Esophagus squamous epithelium (tissue), 5 donors: ENCODE measurements around the gene NME3. TPM values are rescaled to one million over a fixed set of nuclear protein-coding genes. Genes with fewer than 3 reads are reported as not detected.

Source experiments
- DNase-seq: peaks from one replicate; lab custom pipeline; 2025; lab: John Stamatoyannopoulos, UW
- H3K27ac ChIP-seq, 4 donors: fragments of 200-600 bp; sonication (generic); one replicate each; pipeline ENCODE4 v1.5.1; 2016 to 2019; ENCODE audit warnings: mild to moderate bottlenecking in 1 of 4
- H3K27me3 ChIP-seq, 4 donors: fragments of 200-600 bp; sonication (generic); 1 replicate in 3 of 4; 2 replicates in 1 of 4; pipeline versions ENCODE4 v1.5.1 to v1.6.0; 2017 to 2021; ENCODE audit warnings: antibody characterized with exemption in 1 of 4
- H3K36me3 ChIP-seq, 3 donors: fragments of 200-600 bp; sonication (generic); one replicate each; pipeline ENCODE4 v1.5.1; 2016 to 2019
- H3K4me1 ChIP-seq, 3 donors: fragments of 200-600 bp; sonication (generic); one replicate each; pipeline ENCODE4 v1.5.1; 2017 to 2019
- H3K4me3 ChIP-seq, 4 donors: fragments of 200-600 bp; sonication (generic); 1 replicate in 3 of 4; 2 replicates in 1 of 4; pipeline ENCODE4 v1.5.1; 2016 to 2019; ENCODE audit warnings: mild to moderate bottlenecking in 2 of 4, moderate library complexity in 1 of 4
- H3K9me3 ChIP-seq, 3 donors: fragments of 200-600 bp; sonication (generic); one replicate each; pipeline ENCODE4 v1.5.1; 2016 to 2019
- POLR2A ChIP-seq, 4 donors: fragments of 450-650 bp; IDR thresholded peaks; one replicate each; pipeline ENCODE4 v1.6.1; 2017; ENCODE audit warnings: antibody characterized with exemption in 4 of 4, mild to moderate bottlenecking in 4 of 4, moderate library complexity in 3 of 4
- WGBS, 2 donors: methylation state at CpG; one replicate each; pipeline ENCODE4 v1.1.5; 2018; 5-methylcytosine and 5-hydroxymethylcytosine counted together
- intact Hi-C: fragments of 100-400 bp; cut with DNase I; formaldehyde crosslinking; loops from one replicate; pipeline ENCODE4 v1.15.0; 2022
- total RNA-seq, 4 donors: library from RNA; depleted of rRNA; stranded (reverse); fragments of >200 nt; gene quantifications; one replicate each; pipeline ENCODE4 v1.1.0, GENCODE V29; 2016
- TF ChIP-seq, protein P1 (sequence below), 6 experiments: fragments of 450-650 bp in 4 of 6; fragments of 200-600 bp in 2 of 6; sonication (generic) in 2 of 6; IDR thresholded peaks; one replicate each; pipeline ENCODE4 v1.5.1; 2016 to 2019; ENCODE audit warnings: antibody characterized with exemption in 6 of 6, mild to moderate bottlenecking in 4 of 6, moderate library complexity in 4 of 6
- donor health status: DM: yes; HTN: yes; CAD: no.

NME3 gene
- total RNA-seq, 4 donors from 2014 or later = 30.2 to 57.1 (median 53.6) TPM

DNA sequence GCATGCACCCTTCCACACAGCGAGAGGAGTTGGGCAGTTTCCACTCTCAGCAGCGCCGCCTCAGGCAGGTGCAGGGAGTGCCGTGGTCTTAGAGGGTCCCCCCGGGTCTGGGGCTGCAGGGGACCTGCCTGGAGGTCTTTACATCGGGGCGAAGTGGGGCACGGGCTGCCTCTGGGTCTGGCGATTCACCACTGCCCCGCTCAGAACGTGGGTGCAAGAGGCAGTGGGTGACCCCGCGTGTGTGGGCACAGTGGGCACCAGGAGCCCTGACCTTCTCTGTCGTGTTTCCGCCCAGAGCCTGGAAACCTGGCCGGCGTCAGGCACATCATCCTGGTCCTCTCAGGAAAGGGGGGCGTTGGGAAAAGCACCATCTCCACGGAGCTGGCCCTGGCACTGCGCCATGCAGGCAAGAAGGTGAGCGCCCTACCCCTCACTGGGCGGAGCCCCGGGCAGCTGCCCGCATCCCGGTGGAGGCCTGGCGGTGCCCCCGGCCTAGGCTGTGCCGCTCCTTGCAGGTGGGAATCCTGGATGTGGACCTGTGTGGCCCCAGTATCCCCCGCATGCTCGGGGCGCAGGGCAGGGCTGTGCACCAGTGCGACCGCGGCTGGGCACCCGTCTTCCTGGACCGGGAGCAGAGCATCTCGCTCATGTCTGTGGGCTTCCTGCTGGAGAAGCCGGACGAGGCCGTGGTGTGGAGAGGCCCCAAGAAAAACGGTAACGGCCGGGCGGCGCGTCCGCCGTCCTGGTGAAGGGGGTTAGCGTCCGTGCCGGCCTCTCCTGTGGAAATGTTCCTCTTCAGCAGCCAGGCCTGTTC, 15.1 kb upstream of the NME3 start:
- Histone ChIP-seq H3K27me3 (no peaks in the 10 kb centered on the region), H3K36me3 (peaks cover 0 to 65% (median 8%) of the 10 kb centered on the region in 3 donors), H3K4me1 (peaks cover 26 to 69% (median 30%) of the 10 kb centered on the region in 3 donors), H3K27ac (no peak overlapping the region), H3K9me3 (no peaks in the 10 kb centered on the region), H3K4me3 (no peak overlapping the region)
- WGBS, 2 donors = 96% methylated on average over 17 of the region's 51 CpGs; no CpG with 5 or more reads in 1 of the 2 donors
- TF ChIP-seq POLR2A (IDR thresholded peaks at IDR 0.05) = no peak
- TF ChIP-seq, protein P1, sequence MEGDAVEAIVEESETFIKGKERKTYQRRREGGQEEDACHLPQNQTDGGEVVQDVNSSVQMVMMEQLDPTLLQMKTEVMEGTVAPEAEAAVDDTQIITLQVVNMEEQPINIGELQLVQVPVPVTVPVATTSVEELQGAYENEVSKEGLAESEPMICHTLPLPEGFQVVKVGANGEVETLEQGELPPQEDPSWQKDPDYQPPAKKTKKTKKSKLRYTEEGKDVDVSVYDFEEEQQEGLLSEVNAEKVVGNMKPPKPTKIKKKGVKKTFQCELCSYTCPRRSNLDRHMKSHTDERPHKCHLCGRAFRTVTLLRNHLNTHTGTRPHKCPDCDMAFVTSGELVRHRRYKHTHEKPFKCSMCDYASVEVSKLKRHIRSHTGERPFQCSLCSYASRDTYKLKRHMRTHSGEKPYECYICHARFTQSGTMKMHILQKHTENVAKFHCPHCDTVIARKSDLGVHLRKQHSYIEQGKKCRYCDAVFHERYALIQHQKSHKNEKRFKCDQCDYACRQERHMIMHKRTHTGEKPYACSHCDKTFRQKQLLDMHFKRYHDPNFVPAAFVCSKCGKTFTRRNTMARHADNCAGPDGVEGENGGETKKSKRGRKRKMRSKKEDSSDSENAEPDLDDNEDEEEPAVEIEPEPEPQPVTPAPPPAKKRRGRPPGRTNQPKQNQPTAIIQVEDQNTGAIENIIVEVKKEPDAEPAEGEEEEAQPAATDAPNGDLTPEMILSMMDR (IDR thresholded peaks at IDR 0.05) = no peak
- intact Hi-C loops = no loop called here
- no peak for DNase-seq

DNA sequence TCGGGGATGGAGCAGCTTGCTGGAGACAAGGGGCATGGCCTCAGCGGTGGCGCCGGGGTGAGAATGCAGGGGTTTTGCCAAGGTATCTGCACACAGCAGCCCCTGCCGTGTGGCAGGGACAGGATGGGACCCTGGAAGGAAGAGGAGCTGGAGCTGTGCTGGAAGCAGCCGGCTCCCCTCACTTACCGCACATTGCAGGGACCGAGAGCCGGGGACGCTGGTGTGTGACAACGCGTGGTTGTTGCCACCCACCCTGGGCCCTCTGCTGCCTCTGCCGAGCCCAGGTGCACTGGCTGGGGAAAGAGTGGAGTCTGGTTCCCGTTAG, 14.5 kb upstream of the NME3 start:
- peaks cover 31 to 75% (median 37%) of the 10 kb centered on the region in 3 donors for H3K4me1 ChIP-seq
- no peaks in the 10 kb centered on the region for H3K9me3 ChIP-seq
- no peak overlapping the region for H3K4me3 ChIP-seq
- peaks cover 0 to 63% (median 8%) of the 10 kb centered on the region in 3 donors for H3K36me3 ChIP-seq
- H3K27me3 ChIP-seq = no peaks in the 10 kb centered on the region
- 79 to 90% methylated on average over 2 to 10 of the region's 14 CpGs for WGBS, 2 donors
- intact Hi-C loops = no loop called here
- TF ChIP-seq, protein P1 (IDR thresholded peaks at IDR 0.05) = no peak
- TF ChIP-seq POLR2A (IDR thresholded peaks at IDR 0.05) = no peak
- DNase-seq = no peak
- H3K27ac ChIP-seq = no peak overlapping the region

DNA sequence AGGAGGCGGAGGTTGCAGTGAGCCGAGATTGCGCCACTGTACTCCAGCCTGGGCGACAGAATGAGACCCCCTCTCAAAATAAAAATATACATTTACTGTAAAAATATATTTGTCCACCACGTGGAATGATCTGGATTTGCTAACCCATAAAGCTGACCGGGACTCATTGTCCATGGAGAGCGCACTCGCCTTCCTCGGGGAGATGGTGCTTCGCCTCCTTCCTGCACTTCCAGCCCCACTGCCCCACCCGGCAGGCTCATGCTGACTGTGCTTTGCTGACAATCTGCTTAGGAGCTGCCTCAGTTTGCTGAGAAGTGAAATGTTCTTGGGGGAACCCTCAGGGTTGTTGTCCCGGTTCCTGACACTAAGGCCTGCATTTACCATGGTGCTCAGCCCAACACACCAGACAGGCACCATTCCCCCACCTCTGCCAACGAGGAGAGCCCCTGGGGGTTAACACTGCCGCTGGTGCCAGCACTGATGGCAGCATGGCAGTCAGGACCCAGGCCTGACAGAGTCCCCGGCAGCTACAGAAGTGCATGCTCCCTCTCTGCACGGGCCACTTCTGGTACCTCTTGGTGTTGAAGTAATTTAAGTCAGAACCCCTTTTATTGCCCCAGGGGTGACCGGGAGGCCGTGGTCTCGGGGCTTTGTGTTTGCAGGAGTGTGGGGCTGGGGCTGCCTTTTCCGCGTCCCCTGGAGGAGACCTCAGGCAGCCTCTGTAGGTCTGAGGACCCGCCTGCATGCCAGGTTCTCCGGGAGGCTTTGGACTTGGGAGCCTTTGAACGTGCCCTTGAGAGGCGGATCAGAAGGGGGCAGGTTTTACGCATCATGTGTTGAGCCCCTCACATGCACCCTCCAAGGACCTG, 13.9 kb upstream of the NME3 start:
- no peak for DNase-seq
- Histone ChIP-seq H3K9me3 (no peaks in the 10 kb centered on the region), H3K4me1 (peaks cover 31 to 81% (median 39%) of the 10 kb centered on the region in 3 donors), H3K27me3 (no peaks in the 10 kb centered on the region), H3K36me3 (peaks cover 0 to 63% (median 8%) of the 10 kb centered on the region in 3 donors), H3K4me3 (no peak overlapping the region), H3K27ac (no peak overlapping the region)
- intact Hi-C loops = no loop called here
- TF ChIP-seq POLR2A (IDR thresholded peaks at IDR 0.05) = no peak
- TF ChIP-seq, protein P1 (IDR thresholded peaks at IDR 0.05) = no peak
- WGBS, 2 donors = 78 to 89% methylated on average over 10 to 14 of the region's 26 CpGs

DNA sequence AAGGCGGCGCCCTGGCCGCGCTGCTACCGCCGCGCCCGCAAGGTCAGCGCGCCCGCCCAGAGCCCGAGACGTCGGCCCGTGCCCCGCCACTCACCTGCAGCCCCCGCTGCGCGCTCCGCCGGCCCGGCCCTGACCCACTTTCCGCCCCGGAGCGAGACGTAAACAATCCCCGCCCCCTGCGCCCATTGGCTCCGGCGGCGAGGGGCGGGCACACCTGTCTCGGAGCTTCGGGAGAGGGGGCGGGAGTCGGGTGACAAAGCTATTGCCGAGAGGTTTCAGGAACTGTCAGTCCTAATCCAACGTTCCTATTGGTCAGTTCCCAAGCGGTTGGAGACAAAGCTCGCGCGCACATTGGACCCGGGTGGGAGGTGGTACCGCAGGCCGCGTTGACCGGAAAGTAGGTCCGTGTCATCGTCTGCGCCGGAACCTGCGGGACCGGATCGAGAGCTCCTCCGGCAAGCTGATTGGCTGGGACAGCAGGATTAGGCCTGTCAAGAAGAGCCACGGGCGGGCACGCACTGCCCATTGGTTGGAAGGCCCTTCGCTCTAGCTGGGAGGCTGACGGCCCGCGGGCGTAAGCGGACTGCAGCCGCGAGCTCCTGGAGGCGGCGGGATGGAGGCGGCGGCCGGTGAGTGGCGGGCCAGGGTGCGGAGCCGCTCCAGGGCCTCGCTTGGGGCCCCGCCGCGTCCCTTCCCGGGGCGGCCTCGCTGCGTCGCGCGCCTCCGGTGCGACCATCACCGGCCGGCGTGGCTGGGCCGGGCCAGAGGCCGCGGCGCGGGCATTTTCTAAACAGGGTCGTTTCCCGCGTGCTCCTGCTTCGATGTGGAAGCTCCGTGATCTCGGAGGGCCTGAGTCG, 11.3 kb upstream of the NME3 start, which contains the start of the genes NUBP2 and SPSB3:
Gene NUBP2 (plus strand): TSS at position 553 of the 857 bp plus-strand sequence. CDS start 61 bp downstream, at position 614.
Gene SPSB3 (minus strand): TSS at position 164 of the 857 bp plus-strand sequence. CDS start 1,088 bp downstream, outside the sequence.
- peak; percentile 99 for DNase-seq
- H3K4me1 ChIP-seq = peaks cover 24 to 73% (median 33%) of the 10 kb centered on the region in 3 donors
- peak within 1 kb of the TSS; percentile 86 to 96 (median 94) for H3K4me3 ChIP-seq
- H3K27ac ChIP-seq = peak within 1 kb of the TSS; percentile 80 to 97 (median 94)
- intact Hi-C loops = no loop called here
- peaks cover 6 to 63% (median 11%) of the 10 kb centered on the region in 3 donors for H3K36me3 ChIP-seq
- TF ChIP-seq, protein P1 (IDR thresholded peaks at IDR 0.05) = no peak
- TF ChIP-seq POLR2A (IDR thresholded peaks at IDR 0.05) = peak in 2 of 4 donors; percentile 75 to 83
- H3K27me3 ChIP-seq = no peaks in the 10 kb centered on the region
- 0% methylated on average over 8 of the region's 102 CpGs; no CpG with 5 or more reads in 1 of the 2 donors for WGBS, 2 donors
- H3K9me3 ChIP-seq = no peaks in the 10 kb centered on the region
